ENCODE measurements around the gene CABLES1.

- no peak for TF ChIP-seq POLR2A (IDR thresholded peaks at IDR 0.05; ENCODE audit: control extremely low read depth in 1 of 2, low read depth in 2 of 2, low read length in 2 of 2)
- TF ChIP-seq CBX5 (IDR thresholded peaks at IDR 0.05; ENCODE audit: low read depth, low read length), result no peak
- TF ChIP-seq, protein P1, sequence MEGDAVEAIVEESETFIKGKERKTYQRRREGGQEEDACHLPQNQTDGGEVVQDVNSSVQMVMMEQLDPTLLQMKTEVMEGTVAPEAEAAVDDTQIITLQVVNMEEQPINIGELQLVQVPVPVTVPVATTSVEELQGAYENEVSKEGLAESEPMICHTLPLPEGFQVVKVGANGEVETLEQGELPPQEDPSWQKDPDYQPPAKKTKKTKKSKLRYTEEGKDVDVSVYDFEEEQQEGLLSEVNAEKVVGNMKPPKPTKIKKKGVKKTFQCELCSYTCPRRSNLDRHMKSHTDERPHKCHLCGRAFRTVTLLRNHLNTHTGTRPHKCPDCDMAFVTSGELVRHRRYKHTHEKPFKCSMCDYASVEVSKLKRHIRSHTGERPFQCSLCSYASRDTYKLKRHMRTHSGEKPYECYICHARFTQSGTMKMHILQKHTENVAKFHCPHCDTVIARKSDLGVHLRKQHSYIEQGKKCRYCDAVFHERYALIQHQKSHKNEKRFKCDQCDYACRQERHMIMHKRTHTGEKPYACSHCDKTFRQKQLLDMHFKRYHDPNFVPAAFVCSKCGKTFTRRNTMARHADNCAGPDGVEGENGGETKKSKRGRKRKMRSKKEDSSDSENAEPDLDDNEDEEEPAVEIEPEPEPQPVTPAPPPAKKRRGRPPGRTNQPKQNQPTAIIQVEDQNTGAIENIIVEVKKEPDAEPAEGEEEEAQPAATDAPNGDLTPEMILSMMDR (IDR thresholded peaks at IDR 0.05; ENCODE audit: control extremely low read depth in 1 of 3, insufficient read depth in 1 of 3, low read depth in 1 of 3, low read length in 3 of 3), result no peak
- TF ChIP-seq CREB1 (IDR thresholded peaks at IDR 0.05), result no peak
- no peak for TF ChIP-seq YY1 (IDR thresholded peaks at IDR 0.05; ENCODE audit: low read depth, low read length)
- TF ChIP-seq ATF3 (IDR thresholded peaks at IDR 0.05; ENCODE audit: insufficient read depth, low read depth, low read length), result no peak
- no peak for TF ChIP-seq JUN (IDR thresholded peaks at IDR 0.05; ENCODE audit: low read depth, low read length)
- TF ChIP-seq POLR2AphosphoS5 (IDR thresholded peaks at IDR 0.05; ENCODE audit: low read depth, low read length), result no peak
- TF ChIP-seq HDAC2 (IDR thresholded peaks at IDR 0.05; ENCODE audit: borderline replicate concordance in 1 of 2, low read depth in 2 of 2, low read length in 2 of 2), result no peak
- TF ChIP-seq SP2 (IDR thresholded peaks at IDR 0.05; ENCODE audit: low read length), result no peak
Observed at GRCh38 chr18:23105030-23105429, 30.3 kb upstream of the CABLES1 start.
